Fibroblast of upper back skin (primary cell): Measurements from ENCODE around the gene DDX41.
A peak's percentile ranks its signal among the peaks of the same experiment; 100 is the strongest.

Experiments used
- DNase-seq: peaks from one replicate; pipeline ENCODE4 v3.0.0-alpha.2; 2013

Gene DDX41

DNA sequence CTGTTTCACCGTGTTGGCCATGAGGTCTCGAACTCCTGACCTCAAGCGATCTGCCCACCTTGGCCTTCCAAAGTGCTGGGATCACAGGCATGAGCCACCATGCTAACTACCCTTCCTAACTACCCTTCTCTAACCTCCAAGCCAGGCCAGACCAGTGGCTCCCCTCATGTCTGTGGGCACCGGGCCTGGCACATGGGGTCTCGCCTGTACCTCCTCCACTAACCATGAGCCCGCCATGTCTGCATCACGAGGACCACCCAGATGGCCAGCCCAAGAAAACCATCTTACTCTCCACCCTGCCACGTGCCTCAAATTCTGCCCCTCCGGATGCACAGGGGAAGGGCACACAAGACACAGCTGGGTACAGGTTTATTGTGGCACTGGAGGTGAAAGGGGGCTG is 33.7 kb downstream of the DDX41 start:
- DNase-seq: no peak

DNA sequence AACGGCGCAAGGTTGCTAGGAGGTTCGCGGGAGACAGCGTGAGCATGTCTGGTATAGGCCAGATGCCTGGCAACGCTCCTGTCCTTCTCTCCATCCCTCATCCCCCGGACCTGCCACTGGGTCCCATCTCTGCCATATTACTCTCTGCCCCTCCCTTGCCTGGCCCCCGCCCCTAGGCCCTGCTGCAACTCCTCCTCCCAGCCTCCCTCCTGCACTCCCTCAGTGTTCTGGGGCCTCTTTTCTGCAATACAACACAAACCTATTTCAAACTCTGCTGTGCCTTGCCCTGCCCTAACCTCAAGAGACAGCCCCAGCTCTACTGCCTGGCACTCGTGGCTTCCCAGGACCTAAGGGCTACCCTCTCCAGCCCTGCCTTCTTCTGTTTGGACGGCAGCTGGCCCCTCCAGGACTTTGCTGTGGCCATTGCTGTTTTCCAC is 34.4 kb downstream of the DDX41 start:
- no peak for DNase-seq

DNA sequence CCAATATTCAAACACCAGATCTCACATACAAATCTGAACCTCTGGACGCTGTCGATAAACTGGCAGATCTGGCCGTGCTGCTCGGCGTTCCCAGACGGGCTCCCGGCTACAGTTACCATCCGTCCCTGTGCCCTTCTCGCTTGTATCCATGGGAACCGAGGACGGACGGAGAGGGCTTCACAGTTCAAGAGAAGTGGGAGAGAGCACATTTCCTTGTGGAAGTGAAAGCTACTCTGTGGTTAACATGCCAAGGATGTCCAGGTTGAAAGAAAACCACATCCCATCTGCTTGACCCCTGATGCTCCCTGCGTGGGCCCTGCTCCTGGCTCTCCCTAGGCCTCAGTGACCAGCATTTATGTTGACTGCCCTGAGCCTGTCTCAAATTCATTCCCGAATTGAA is 37.0 kb downstream of the DDX41 start:
- peak; percentile 51 for DNase-seq

DNA sequence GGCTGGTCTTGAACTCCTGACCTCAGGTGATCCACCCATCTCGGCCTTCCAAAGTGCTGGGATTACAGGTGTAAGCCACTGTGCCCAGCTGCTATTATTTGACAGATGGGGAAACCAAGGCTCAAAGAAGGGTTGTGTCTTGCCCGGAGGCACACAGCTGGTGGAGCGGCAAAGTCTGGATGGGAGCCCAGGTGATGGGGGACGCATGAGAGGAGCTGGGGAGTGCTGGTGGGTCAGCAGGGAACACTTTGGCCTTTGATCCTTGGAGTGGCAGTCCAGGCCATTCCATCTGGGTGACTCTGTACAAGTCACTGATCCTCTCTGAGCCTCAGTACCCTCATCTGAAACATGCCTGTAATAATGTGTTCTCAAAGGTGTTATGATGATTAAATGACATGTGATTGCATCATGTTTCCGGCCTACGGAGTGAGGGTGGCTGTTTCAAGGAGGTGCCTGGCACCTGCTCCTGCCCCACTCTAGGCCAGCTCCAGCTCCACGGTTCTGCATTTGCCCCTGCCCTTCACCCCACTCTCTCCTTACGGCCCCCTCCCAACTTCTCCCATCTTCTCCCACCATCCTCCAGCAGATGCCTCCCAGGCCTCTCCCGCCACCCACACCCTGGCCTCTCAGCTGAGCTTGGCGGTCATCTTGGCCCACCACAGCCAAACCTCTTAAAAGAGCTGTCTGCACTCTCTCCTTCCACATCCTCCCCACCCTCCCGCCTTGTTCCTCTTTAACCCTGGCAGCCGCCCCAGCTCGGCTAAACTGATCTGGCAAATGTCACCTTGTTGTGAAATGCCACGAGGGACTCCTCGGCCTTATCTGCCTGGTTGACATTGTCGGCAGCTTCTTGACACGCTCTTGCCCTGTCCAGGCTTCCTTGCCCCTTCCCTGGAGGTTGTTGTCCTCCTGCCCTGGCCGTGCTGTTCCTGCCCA is 37.8 kb downstream of the DDX41 start:
- DNase-seq: peak; percentile 60

DNA sequence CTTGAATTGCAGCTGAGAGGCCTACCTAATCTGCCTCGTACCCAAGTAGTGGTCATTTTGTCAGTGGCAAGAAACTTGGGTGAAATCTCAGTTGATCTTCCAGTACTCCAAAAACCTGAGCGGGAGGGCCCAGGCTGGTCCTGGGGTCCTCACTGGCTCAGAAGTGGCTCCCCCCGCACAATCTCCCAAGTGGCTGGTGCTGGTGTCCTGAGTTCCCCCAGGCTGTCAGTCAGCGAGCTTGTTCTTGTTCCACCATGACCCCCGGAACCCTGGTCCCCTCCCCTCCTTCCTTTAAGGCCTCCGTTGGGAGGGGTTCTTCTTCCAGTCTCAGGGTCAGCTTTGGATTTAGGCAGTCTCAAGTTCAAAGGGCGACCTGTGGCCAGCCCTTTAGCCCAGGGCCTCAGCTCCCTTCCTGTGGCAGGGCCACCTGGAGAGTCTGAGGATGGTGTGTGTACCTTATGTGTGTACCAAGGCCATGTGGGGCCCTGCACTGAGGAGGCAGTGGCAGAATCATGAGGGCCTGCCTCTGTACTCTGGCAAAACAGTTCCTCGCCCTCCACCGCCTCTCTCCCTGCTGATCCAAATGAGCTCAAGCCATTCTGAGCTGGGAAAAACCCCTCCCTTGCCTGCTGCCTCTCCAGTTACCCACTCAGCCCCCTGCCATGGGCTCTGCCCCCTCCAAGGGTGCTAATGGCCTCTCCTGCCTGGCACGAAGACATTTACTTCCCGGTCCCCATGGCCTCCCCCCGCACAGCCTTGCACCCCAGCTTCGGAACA is 38.9 kb downstream of the DDX41 start:
- DNase-seq: peak; percentile 46

DNA sequence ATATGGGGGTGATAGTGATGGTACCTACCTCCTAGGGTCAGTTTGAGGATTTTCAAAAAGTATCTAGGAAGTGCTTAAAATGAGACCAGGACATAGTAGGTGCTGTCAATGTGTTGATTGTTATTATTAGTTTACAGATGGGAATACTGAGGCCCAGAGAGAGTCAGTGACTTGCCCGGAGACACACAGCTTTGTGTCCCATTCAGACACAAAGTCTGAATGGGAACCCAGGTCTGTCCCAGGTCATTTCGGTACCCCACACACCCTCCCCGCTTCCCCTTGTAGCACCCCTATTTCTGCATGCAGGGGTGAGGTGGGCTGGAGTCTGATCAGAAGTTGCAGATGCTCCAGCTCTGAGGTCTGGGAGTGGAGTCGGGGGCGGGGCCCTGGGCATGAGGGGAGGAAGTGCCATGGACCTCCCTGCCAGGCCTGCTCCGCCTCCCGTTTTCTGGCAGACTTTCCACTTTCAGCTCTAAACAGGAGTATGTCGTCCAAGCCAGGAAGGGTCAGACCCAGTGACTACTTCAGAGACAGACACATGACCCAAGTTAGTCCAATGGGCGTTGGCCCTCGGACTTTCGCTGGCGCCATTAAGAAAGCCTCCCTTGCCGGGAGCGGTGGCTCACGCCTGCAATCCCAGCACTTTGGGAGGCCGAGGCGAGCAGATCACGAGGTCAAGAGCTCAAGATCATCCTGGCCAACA is 40.1 kb downstream of the DDX41 start:
- peak; percentile 77 for DNase-seq

DNA sequence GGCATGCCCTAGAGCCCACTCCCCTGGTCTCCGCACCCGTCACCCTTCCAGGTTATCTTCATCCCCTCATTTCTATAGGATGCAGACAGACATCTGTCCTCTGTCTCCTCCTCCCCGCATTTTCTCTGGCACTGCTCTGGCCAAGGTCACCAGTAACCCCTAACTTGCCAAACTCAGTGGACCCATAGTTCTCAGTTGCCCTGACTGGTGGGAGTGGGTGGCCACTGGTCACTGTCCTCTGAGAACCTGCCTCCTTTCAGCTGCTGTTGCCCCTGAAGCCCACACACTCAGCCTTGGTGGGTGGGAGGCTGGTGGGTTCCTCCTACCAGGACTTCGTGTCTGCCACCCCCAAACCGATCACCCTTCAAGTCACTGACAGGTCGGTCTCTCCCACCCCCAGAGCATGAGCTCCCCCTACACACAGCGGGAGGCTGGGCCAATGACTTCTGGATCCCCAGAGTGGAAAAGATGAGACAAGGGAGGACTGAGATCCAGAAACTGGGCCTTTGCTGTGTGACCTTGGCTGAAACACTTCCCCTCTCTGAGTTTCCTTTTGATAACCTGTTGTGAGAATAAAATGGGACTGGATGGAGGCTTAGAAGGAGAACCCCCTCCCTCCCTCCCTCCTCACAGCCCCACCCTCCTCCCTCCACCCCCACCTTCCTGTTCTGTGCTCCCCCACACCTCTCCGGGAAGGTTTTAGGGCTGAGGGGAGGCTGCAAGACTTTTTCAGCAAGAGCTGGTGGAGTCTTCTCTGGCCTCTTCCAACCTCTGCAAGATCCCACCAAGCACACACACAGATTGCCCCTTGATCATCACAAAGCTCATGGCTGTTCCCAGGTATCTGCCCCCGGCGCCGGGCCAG is 41.0 kb downstream of the DDX41 start:
- no peak for DNase-seq

DNA sequence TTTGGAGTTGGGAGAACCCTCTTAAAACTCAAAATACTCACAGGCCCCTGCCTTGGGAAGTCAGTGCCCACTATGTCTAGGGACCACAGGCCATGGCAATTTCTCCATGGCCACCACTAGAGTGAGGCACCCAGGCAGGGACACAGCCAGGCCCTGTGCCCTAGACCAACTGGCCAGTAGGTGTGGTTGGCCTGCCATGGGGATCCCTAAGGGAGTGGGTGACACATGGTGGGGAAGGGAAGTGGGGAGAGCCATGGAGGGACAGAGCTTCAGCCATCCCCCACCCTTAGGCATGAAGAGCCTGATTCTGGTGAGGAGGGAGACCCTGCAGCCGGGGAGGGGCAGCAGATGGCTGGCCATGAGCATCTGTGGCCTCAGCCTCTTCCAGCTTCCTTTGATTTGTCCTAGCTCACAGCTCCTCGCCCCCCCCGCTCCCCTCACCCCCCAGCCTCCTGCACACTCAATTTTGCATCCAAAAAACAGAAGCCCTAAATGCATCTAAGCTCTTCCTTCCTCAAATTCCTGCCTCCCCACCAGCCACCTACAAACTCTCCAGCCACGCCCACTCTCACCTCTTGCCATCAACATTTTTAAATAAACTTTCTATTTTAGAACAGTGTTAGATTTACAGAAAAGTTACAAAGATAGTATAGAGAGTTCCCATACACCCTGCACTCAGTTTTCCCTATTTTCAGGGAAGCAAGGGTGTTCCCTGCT is 41.8 kb downstream of the DDX41 start:
- peak; percentile 42 for DNase-seq

DNA sequence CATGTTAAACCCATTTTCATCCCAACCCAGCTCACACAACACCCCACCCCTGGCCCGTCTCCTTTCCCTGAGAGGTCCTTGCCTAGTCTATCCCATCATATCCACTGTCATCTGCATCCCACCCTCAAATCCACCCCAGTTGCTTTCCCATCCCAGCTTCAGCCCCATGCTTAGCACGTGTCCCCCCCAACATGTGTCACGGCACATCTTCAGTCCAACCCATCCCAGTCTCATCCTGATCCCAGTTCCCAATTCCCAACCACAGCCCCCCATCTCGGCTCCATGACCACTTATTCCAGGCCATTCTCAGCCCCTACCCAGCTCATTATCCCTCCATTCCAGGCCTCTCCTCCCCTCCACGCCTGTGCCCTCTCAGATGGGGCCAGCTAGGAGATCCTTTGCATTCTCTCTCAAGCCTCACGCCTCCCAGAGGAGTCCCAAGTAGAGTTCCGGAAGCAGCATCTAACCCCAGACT is 42.7 kb downstream of the DDX41 start:
- peak; percentile 44 for DNase-seq

DNA sequence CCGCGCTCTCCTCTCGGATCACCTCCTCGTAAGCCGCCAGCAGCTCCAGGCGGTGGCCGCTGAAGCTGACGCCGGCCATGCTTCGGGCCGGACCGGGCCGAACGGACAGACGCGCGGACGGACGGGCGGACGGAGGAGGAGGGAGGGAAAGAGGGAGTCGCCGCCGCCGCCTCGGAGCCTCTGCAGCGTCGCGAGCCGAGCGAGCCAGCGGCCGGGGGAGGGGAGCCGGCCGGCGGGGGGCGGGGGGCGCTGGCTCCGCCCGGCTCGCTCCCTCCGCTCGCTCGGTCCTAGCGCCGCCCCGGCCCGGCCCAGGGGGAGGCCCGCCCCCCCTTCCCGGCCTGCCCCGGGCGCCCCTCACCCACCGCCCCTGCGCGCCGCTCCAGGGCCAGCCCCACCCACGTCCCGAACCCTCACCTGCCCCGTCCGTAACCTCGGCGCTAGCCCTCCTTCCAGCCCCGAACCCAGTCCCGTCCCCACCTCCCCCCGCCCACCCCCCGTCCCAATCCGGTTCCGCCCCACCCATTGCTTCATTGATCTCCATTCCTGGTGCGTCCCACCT is 43.2 kb downstream of the DDX41 start, which contains the start of gene DBN1:
Gene DBN1 (minus strand): TSS at position 192 of the 559 bp plus-strand sequence. CDS start 113 bp downstream, at position 79.
- peak; percentile 68 for DNase-seq

DNA sequence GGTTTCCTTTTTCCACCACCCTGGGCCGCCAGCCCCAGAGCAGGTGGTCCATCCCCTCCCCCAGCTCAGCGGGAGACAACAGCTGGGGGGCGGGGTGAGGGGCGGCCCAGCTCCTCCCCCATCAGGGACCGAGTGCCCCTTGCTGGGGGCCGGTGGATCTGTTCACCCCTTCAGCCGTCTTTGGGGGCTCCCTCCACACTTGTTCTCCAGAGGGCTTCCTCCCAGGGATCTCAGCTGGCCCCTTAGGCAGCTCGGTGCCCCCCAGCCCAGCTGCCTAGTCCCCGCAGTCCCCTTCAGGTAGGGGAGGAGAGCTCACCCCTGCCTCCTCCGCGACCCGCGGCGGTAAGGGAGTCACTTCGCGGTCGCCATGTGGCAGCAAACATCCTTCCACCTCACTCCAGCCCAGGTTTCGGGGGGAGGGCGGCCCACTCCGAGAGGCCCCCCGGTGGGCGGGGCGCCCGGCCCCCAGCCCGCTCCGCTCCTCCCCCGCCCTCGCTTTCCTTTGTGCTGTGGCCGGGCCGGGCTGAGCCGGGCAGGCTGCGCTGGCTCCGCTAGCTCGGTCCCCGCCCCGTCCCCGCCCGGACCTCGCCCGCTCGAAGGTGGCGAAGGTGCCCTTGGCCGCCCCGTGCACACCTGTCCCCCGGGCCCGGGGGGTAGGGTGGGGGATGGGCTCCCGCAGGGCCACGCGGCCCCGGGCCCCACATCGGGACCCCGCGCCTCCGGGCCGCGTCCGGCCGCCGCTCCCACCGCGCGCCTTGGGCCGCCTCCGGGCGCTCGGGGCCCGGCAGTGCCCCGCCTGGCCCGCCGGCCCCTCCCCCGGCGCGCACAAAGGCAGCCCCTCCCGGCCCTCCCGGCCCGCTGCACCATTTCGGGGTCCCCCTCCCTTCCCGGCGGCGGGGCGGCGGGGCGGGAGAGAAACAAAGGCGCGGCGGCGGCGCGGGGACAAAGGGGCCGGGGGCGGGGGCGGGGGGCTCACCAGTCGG is 44.0 kb downstream of the DDX41 start:
- peak; percentile 55 for DNase-seq

DNA sequence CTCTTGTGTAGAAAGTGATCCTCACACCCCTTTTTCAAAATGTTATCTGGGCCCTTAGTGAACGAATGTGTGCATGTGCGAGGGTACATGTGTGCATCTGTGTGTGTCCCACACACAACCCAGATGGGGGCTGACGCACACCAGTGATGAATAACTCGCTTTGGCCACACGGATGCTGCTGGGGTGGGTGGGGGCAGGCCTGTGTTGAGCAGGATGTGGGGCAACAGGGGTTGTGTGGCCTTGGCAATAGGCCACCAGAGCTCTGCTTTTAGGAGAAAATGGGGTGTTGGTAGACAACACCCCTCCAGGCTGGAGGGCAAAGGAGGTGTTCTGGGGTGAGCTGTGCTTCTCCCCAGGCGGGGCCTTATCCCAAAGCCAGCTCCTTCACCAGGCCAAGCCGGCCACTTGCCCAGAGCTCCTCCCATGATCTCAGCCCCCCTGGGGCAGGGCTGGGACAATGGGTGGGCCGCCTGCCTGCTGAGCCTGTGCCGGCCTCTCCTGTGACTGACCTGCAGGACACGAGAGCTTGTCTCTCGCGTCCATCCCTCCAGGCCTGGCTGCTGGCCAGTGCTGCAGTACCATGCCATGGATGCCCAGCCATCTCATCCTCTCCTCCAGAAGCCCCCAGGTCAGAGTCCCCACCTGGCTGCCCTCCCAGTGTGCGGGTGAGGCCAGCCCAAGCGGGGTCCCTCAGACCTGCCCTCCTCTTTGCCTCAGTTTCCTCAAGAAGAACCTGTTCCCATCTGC is 45.0 kb downstream of the DDX41 start:
- peak; percentile 61 for DNase-seq

DNA sequence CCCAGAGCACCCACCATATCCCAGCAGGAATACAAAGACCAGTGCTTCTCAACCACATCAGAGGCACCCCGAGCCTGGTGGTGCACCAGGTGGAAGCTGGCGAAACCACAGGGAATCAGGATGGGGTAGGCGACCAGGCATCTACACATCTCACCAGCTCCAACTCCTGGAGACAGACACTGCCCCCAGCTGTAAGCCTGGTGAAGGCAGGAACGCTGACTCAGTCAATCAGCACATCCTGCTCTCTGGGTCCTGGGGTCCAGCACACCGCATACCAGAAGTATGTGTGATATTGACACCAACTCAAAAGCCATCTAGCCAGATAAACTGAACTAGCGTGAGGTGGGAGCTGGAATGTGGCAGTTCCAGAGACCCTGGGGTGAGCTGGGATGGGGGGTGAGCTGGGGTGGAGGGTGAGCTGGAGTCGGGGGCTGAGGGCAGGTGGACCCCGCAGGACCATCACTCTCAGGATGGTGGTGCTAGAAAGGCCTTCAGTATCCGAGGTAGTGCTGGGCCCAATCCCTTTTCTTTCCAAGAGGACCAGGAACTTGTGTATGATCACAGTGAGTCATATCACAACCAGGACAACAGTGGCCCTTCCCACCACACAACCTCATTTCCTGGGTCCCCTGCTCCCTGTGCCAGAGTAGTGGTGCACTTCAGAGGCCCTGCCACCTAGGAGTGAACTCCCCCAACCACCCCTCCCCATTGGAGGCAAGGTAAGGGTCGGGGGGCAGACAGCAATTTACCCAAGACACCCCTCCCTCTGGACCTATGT is 45.8 kb downstream of the DDX41 start:
- peak; percentile 69 for DNase-seq

DNA sequence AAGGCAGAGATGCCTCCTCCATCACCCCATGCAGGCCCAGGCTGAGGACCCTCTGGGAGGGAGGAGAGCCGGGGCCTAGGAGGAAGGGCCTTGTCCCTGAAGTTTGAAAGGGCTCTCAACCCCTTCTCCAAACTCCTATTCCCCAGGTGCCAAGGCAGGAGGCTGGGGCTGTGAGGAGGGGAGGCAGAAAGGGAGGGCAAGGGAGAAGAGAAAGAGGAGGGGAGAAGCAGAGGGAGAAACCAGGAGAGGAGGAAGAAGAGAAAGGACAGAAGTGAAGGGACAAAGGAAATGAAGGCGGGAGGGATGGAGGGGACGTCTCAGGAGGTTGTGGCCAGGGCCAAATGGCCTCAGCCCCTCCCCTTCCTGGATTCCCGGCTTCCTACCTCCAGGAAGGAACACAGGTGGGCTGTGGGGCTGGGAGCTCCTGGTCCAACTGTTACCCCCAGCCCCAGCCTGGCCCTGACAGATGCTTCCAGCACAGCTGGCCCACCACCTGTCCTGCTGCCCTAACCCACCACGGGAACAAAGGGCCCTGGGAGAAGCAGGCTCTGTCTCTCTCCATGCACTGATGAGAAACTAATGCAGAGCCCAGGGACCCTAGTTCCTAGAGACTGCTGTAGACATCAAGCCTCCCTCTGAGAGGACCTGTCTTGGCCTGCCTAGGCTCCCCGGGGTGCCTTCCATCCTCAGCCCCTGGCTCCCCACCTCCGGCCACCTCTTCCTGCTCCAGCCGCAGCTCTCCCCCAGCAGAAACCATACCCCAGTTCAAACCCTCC is 46.8 kb downstream of the DDX41 start:
- no peak for DNase-seq

DNA sequence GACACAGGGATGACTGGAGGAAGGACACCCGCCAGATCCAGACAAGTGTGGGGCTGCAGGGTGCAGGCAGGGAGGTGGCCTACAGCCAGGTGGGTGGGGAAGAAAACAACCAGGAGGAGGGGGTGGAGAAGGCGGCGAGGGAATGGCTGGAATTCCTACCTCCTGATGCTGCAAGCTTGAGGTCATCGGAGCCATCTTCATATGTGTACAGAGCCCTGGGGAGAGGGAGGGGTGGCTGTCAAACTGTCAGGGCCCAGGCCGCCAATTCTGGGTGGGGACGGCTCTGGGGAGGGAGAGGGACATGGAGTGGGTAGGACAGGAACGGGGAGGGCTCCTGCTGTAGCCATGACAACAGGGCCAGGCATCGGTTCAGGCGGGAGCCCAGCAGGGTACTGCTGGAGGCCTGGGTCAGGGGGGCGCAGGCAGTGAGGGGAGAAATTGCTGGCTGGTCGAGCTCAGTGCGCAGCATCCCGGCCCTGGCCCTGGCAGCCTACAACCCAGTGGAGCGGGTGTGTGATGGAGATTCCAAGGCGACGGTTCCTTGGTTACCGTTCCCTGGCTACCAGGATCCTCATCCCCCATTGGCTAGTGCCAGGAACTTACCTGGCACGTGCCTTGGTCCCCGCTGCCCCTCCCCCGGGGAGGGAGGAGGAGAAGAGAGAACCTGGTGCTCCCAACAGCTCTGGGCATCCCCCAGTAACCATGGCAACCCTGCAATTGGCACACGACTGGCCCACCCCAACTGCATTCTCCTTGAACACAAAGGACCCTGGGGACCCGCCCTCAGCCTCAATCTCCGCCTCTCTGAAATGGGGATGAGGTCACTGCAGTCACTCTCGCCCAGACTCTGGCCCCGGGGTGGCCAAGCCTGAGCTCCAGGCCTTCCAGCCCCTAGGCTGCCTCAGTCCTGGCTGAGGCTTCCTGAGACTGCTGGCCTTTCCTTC is 47.8 kb downstream of the DDX41 start:
- peak; percentile 73 for DNase-seq

DNA sequence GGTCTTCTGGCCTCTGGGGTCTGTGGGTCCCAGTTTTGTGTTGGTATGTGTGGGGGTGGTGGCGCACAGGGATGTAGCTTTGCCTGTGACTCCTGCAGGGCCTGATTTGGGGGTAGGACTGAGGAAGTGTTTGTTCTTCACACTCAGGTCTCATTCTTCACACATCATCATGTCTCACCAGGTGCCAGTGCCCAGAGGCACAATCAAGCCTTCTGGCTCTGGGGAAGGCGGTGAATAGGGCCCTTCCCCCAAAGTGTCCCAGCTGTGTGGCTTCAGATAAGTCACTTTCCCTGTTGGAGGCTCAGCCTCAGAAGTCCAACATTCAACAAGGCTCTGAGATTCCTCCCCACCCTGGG is 48.5 kb downstream of the DDX41 start:
- no peak for DNase-seq
